Thoracic aorta (tissue), 2 donors: ENCODE measurements around the gene PLEKHA8. TPM values are rescaled to one million over a fixed set of nuclear protein-coding genes. Genes with fewer than 3 reads are reported as not detected.

Experiments used
- ATAC-seq: fragments of 150-250 bp; one replicate; pipeline ENCODE4 v1.8.0; 2017; ENCODE audit warnings: low read depth; ENCODE audit not compliant: insufficient number of reproducible peaks, low FRiP score
- DNase-seq: peaks from one replicate; pipeline ENCODE4 v3.0.0-alpha.2; 2020; ENCODE audit warnings: low spot score
- H3K27ac ChIP-seq, 2 donors: fragments of 200-600 bp; sonication (generic); 1 replicate in 1 of 2; 2 replicates in 1 of 2; pipeline ENCODE4 v1.5.1; 2016; ENCODE audit warnings: mild to moderate bottlenecking in 2 of 2, moderate library complexity in 2 of 2
- H3K27me3 ChIP-seq: fragments of 200-600 bp; sonication (generic); replicated peaks from 2 replicates; pipeline ENCODE4 v1.6.0; 2016; ENCODE audit warnings: mild to moderate bottlenecking; ENCODE audit not compliant: insufficient read depth
- H3K36me3 ChIP-seq: fragments of 200-600 bp; sonication (generic); one replicate; pipeline ENCODE4 v1.5.1; 2016
- H3K4me1 ChIP-seq, 2 donors: fragments of 200-600 bp; sonication (generic); 1 replicate in 1 of 2; 2 replicates in 1 of 2; pipeline versions ENCODE4 v1.5.1 to v1.6.0; 2016; ENCODE audit warnings: low read depth in 2 of 2, mild to moderate bottlenecking in 1 of 2; ENCODE audit not compliant: control insufficient read depth in 1 of 2
- H3K4me3 ChIP-seq: fragments of 200-600 bp; sonication (generic); 2 replicates; pipeline ENCODE4 v1.5.1; 2016; ENCODE audit warnings: mild to moderate bottlenecking
- H3K9me3 ChIP-seq: fragments of 200-600 bp; sonication (generic); 2 replicates; pipeline ENCODE4 v1.5.1; 2016
- CTCF ChIP-seq: fragments of 200-600 bp; sonication (generic); IDR thresholded peaks from one replicate; pipeline ENCODE4 v1.5.1; 2019; ENCODE audit warnings: antibody characterized with exemption
- total RNA-seq, 2 donors: library from RNA; depleted of rRNA; stranded (reverse); fragments of >200 nt; gene quantifications; one replicate each; pipeline versions ENCODE4 v1.1.0 to v1.2.3, GENCODE V29; 2016

Gene PLEKHA8
- total RNA-seq, 2 donors from 2014 or later = 6.6 to 10.0 TPM

GRCh38 chr7:30019387-30019786 lies 8.8 kb upstream of the PLEKHA8 start:
- DNase-seq (no peak), ATAC-seq (no peak)
- TF ChIP-seq CTCF = no peak
- no peaks in the 10 kb centered on the region for H3K27me3 ChIP-seq
- no peak overlapping the region for H3K4me3 ChIP-seq
- H3K27ac ChIP-seq = no peak overlapping the region
- peaks cover 0 to 14% of the 10 kb centered on the region in 2 donors for H3K4me1 ChIP-seq
- no peaks in the 10 kb centered on the region for H3K36me3 ChIP-seq
- no peaks in the 10 kb centered on the region for H3K9me3 ChIP-seq

- peaks cover 0 to 20% of the 10 kb centered on the region in 2 donors for H3K4me1 ChIP-seq
- H3K27me3 ChIP-seq = no peaks in the 10 kb centered on the region
- no peak overlapping the region for H3K27ac ChIP-seq
- TF ChIP-seq CTCF = no peak
- H3K4me3 ChIP-seq = no peak overlapping the region
- no peak for ATAC-seq
- no peaks in the 10 kb centered on the region for H3K9me3 ChIP-seq
- DNase-seq = no peak
- H3K36me3 ChIP-seq = no peaks in the 10 kb centered on the region
Measured at GRCh38 chr7:30019960-30020359, 8.3 kb upstream of the PLEKHA8 start.

- Histone ChIP-seq H3K27me3 (no peaks in the 10 kb centered on the region), H3K4me3 (no peak overlapping the region), H3K4me1 (peaks cover 5 to 25% of the 10 kb centered on the region in 2 donors), H3K36me3 (no peaks in the 10 kb centered on the region), H3K9me3 (no peaks in the 10 kb centered on the region), H3K27ac (no peak overlapping the region)
- DNase-seq = no peak
- ATAC-seq = no peak
- TF ChIP-seq CTCF = no peak
Measured at GRCh38 chr7:30020535-30020934, 7.7 kb upstream of the PLEKHA8 start.

GRCh38 chr7:30022991-30023390 lies 5.2 kb upstream of the PLEKHA8 start:
- no peak for ATAC-seq
- Histone ChIP-seq H3K4me3 (no peak overlapping the region), H3K27me3 (no peaks in the 10 kb centered on the region), H3K36me3 (no peaks in the 10 kb centered on the region), H3K9me3 (no peaks in the 10 kb centered on the region), H3K27ac (no peak overlapping the region), H3K4me1 (peaks cover 10 to 38% of the 10 kb centered on the region in 2 donors)
- no peak for TF ChIP-seq CTCF
- DNase-seq = no peak

GRCh38 chr7:30023524-30023923 lies 4.7 kb upstream of the PLEKHA8 start:
- Histone ChIP-seq H3K9me3 (no peaks in the 10 kb centered on the region), H3K4me1 (peaks cover 10 to 38% of the 10 kb centered on the region in 2 donors), H3K4me3 (no peak overlapping the region), H3K27me3 (no peaks in the 10 kb centered on the region), H3K27ac (no peak overlapping the region), H3K36me3 (no peaks in the 10 kb centered on the region)
- DNase-seq (no peak), ATAC-seq (no peak)
- no peak for TF ChIP-seq CTCF
